Stomach (tissue), 9 donors: Measurements from ENCODE around the gene NPTX1. TPM values are rescaled to one million over a fixed set of nuclear protein-coding genes. Genes with fewer than 3 reads are reported as not detected.

Experiments
- DNase-seq, 2 donors: peaks; one replicate each; pipeline versions ENCODE4 v3.0.0 to v3.0.0-alpha.2; 2013 to 2019
- H3K27ac ChIP-seq, 5 donors: fragments of 200-600 bp in 4 of 5; sonication (generic) in 4 of 5; one replicate each; pipeline ENCODE4 v1.5.1; 2013 to 2019; ENCODE audit warnings: mild to moderate bottlenecking in 1 of 5, moderate library complexity in 1 of 5
- H3K27me3 ChIP-seq, 3 donors: fragments of 200-600 bp; sonication (generic); one replicate each; pipeline ENCODE4 v1.5.1; 2017 to 2019; ENCODE audit warnings: mixed run types in 1 of 3
- H3K36me3 ChIP-seq, 4 donors: fragments of 200-600 bp; sonication (generic); 1 replicate in 3 of 4; 2 replicates in 1 of 4; pipeline ENCODE4 v1.5.1; 2016 to 2019
- H3K4me1 ChIP-seq, 4 donors: fragments of 200-600 bp; sonication (generic); one replicate each; pipeline ENCODE4 v1.5.1; 2016 to 2019
- H3K4me3 ChIP-seq, 4 donors: fragments of 200-600 bp; sonication (generic) in 3 of 4; one replicate each; pipeline ENCODE4 v1.5.1; 2016 to 2019; ENCODE audit warnings: mild to moderate bottlenecking in 1 of 4
- H3K9me3 ChIP-seq, 4 donors: fragments of 200-600 bp; sonication (generic); one replicate each; pipeline ENCODE4 v1.5.1; 2016 to 2019
- CTCF ChIP-seq, 7 experiments: fragments of 450-650 bp in 4 of 7; fragments of 200-600 bp in 3 of 7; sonication (generic) in 3 of 7; IDR thresholded peaks; one replicate each; pipeline ENCODE4 v1.5.1; 2016 to 2019; ENCODE audit warnings: antibody characterized with exemption in 7 of 7, control low read depth in 2 of 7, mild to moderate bottlenecking in 1 of 7
- EP300 ChIP-seq: sonication (generic); formaldehyde crosslinking; IDR thresholded peaks from one replicate; pipeline ENCODE4 v1.6.1; 2017; ENCODE audit warnings: antibody characterized with exemption
- POLR2A ChIP-seq, 4 donors: fragments of 450-650 bp; IDR thresholded peaks; one replicate each; pipeline ENCODE4 v1.6.1; 2016; ENCODE audit warnings: antibody characterized with exemption in 4 of 4, control low read depth in 2 of 4, mild to moderate bottlenecking in 1 of 4, moderate library complexity in 1 of 4
- POLR2AphosphoS5 ChIP-seq, 3 donors: sonication (generic); formaldehyde crosslinking; IDR thresholded peaks; one replicate each; pipeline ENCODE4 v1.6.1; 2016; ENCODE audit warnings: antibody characterized with exemption in 3 of 3
- WGBS, 5 donors: extraction: QIAGEN DNeasy Blood & Tissue Kit in 3 of 5; methylation state at CpG; one replicate each; pipeline versions ENCODE4 v1.1.5 to v1.1.7; 2013 to 2018; 5-methylcytosine and 5-hydroxymethylcytosine counted together
- intact Hi-C: fragments of 100-400 bp; cut with DNase I; formaldehyde crosslinking; loops from one replicate; pipeline ENCODE4 v1.15.1; 2023; ENCODE audit warnings: low total_unique reads
- polyA plus RNA-seq, 3 donors: library from polyadenylated mRNA; stranded (reverse); fragments of 200-250 nt; gene quantifications; one replicate each; pipeline ENCODE4 v1.2.3, GENCODE V29; 2013
- total RNA-seq, 5 donors: library from RNA; depleted of rRNA; stranded (reverse); fragments of >200 nt; gene quantifications; one replicate each; pipeline versions ENCODE4 v1.1.0 to v1.2.3, GENCODE V29; 2014 to 2016
- donor health status: healthy with polysubstance abuse.
- donor health status: Bipolar disorder and iron deficiency.
- donor health status: healthy.

NPTX1 gene
- total and polyA plus RNA-seq, 8 donors: 0.31 to 9.3 (median 2.0) TPM; not detected in 1

- 81 to 100% (median 86%) methylated on average over 2 to 6 of the region's 6 CpGs for WGBS, 5 donors
- intact Hi-C loops: loop anchor here (5.0 kb wide), 1 partner anchor 139 kb away; no protein-coding TSS in a partner anchor
- TF ChIP-seq POLR2AphosphoS5 (IDR thresholded peaks at IDR 0.05) (no peak), CTCF (IDR thresholded peaks at IDR 0.05) (no peak), POLR2A (IDR thresholded peaks at IDR 0.05) (no peak), EP300 (no peak)
- no peak overlapping the region for H3K27ac ChIP-seq
- H3K4me3 ChIP-seq: no peak overlapping the region
- no peaks in the 10 kb centered on the region for H3K9me3 ChIP-seq
- no peak for DNase-seq
- no peaks in the 10 kb centered on the region for H3K4me1 ChIP-seq
- H3K36me3 ChIP-seq: peaks cover 0 to 43% (median 23%) of the 10 kb centered on the region in 4 donors
- no peaks in the 10 kb centered on the region for H3K27me3 ChIP-seq
These were observed 43.4 kb downstream of the NPTX1 start for GRCh38 chr17:80432961-80433550.

DNA sequence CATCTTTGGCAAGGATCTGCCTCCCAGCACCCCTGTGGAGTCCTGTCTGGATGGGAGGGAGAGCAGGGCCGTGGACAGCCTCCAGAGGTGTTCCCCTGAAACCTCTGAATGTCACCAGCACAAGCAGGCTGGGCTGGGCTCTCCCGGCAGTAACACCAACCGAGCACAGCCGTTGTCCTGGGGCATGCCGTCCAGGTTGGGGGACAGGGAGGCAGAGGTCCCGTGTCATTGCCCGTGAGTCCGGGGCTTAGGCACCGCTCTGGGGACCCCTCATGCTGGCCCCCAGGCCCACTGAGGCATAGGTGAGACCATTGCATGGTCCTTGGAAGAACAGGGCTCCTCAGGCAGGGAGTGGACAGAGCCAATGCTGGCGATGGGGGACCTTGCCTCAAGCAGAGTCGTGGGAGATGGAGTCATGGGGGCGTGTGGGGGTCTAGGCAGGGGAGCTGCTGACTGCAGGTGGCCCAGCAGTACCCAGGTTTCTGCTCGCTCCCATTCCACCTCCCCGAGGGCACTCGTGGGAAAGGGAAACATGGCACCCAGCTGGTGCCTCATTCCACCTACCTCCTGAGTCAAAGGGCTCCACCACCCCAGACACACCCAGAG, 44.0 kb downstream of the NPTX1 start:
- H3K4me1 ChIP-seq: no peaks in the 10 kb centered on the region
- WGBS, 5 donors: 73 to 92% (median 84%) methylated on average over 8 to 15 of the region's 15 CpGs
- H3K36me3 ChIP-seq: peaks cover 0 to 43% (median 25%) of the 10 kb centered on the region in 4 donors
- no peak for DNase-seq
- no peaks in the 10 kb centered on the region for H3K9me3 ChIP-seq
- H3K27ac ChIP-seq: no peak overlapping the region
- no peak overlapping the region for H3K4me3 ChIP-seq
- intact Hi-C loops: loop anchor here (5.0 kb wide), 1 partner anchor 140 kb away; no protein-coding TSS in a partner anchor
- no peaks in the 10 kb centered on the region for H3K27me3 ChIP-seq
- TF ChIP-seq CTCF (IDR thresholded peaks at IDR 0.05): no peak
- TF ChIP-seq EP300: no peak
- no peak for TF ChIP-seq POLR2AphosphoS5 (IDR thresholded peaks at IDR 0.05)
- no peak for TF ChIP-seq POLR2A (IDR thresholded peaks at IDR 0.05)

GRCh38 chr17:80431246-80432195, 44.9 kb downstream of the NPTX1 start:
- Histone ChIP-seq H3K4me3 (no peak overlapping the region), H3K36me3 (peaks cover 0 to 39% (median 22%) of the 10 kb centered on the region in 4 donors), H3K27me3 (no peaks in the 10 kb centered on the region), H3K4me1 (peaks cover 0 to 8% (median 7%) of the 10 kb centered on the region in 4 donors), H3K27ac (no peak overlapping the region), H3K9me3 (no peaks in the 10 kb centered on the region)
- TF ChIP-seq POLR2AphosphoS5 (IDR thresholded peaks at IDR 0.05): no peak
- no peak for TF ChIP-seq POLR2A (IDR thresholded peaks at IDR 0.05)
- no peak for TF ChIP-seq EP300
- no peak for TF ChIP-seq CTCF (IDR thresholded peaks at IDR 0.05)
- DNase-seq: no peak
- 84 to 90% (median 89%) methylated on average over 25 to 29 of the region's 29 CpGs for WGBS, 5 donors
- intact Hi-C loops: loop anchor here (5.0 kb wide), 1 partner anchor 141 kb away; no protein-coding TSS in a partner anchor
